ENCODE measurements around the gene TBC1D5. TPM values are rescaled to one million over a fixed set of nuclear protein-coding genes. Genes with fewer than 3 reads are reported as not detected.
"Not testable (repeated sequence)": the region's sequence is repeated elsewhere in the genome, so short reads cannot be mapped to it uniquely, and the experiment has no call there.

The TBC1D5 gene
- total RNA-seq, 4 donors from 2014 or later: 21.3 to 86.4 (median 48.1) TPM

- no peaks in the 10 kb centered on the region for H3K4me1 ChIP-seq
- H3K36me3 ChIP-seq: no peaks in the 10 kb centered on the region
- intact Hi-C loops (cut with DNase I; ENCODE audit: low total_unique reads): no loop called here
- no peaks in the 10 kb centered on the region for H3K27me3 ChIP-seq
- no peak overlapping the region for H3K27ac ChIP-seq
- H3K4me3 ChIP-seq: no peak overlapping the region
- H3K9me3 ChIP-seq: no peaks in the 10 kb centered on the region
- DNase-seq: no peak
- WGBS, 2 donors (ENCODE audit: low coverage in 1 of 2): 59% methylated on average over 3 of the region's 3 CpGs
- in situ Hi-C loops (cut with MboI; ENCODE audit: low pct_ligation_motif_present in 1 of 4, low pct_unique_long_range_greater_than_20kb in 1 of 4, low sequenced_read_pairs in 3 of 4): no loop called here
- no peak for TF ChIP-seq POLR2AphosphoS5 (IDR thresholded peaks at IDR 0.05)
- TF ChIP-seq, protein P1, sequence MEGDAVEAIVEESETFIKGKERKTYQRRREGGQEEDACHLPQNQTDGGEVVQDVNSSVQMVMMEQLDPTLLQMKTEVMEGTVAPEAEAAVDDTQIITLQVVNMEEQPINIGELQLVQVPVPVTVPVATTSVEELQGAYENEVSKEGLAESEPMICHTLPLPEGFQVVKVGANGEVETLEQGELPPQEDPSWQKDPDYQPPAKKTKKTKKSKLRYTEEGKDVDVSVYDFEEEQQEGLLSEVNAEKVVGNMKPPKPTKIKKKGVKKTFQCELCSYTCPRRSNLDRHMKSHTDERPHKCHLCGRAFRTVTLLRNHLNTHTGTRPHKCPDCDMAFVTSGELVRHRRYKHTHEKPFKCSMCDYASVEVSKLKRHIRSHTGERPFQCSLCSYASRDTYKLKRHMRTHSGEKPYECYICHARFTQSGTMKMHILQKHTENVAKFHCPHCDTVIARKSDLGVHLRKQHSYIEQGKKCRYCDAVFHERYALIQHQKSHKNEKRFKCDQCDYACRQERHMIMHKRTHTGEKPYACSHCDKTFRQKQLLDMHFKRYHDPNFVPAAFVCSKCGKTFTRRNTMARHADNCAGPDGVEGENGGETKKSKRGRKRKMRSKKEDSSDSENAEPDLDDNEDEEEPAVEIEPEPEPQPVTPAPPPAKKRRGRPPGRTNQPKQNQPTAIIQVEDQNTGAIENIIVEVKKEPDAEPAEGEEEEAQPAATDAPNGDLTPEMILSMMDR (IDR thresholded peaks at IDR 0.05): no peak
- TF ChIP-seq POLR2A (IDR thresholded peaks at IDR 0.05): no peak
- TF ChIP-seq EP300 (IDR thresholded peaks at IDR 0.05; ENCODE audit: low read depth): no peak
Measured at GRCh38 chr3:17670749-17671148, 71.7 kb downstream of the TBC1D5 start.

DNA sequence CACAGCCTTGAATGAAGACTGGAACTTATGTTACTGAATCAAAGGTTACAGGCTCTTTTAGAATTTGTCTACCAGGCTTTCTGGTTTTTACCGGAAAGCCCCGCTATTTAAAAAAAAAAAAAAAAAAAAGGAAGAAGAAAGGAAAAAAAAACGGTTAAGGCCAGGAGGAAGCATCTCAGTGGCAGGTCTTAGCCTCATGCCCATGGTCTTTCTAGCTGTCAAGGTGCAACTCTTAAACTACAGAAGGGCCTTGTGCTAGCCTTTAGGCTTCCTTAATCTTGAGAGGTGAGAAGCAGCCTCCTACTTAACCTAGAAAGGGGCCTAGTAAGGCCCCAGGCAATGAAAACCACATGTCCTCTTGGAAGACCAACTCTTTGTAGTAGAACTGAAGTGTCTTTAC, 77.5 kb downstream of the TBC1D5 start:
- no peak overlapping the region for H3K4me3 ChIP-seq
- no peak overlapping the region for H3K27ac ChIP-seq
- intact Hi-C loops (cut with DNase I; ENCODE audit: low total_unique reads): no loop called here
- 74 to 81% methylated on average over 3 of the region's 3 CpGs for WGBS, 2 donors (ENCODE audit: low coverage in 1 of 2)
- TF ChIP-seq POLR2A (IDR thresholded peaks at IDR 0.05) (no peak), EP300 (IDR thresholded peaks at IDR 0.05; ENCODE audit: low read depth) (no peak), POLR2AphosphoS5 (IDR thresholded peaks at IDR 0.05) (no peak)
- TF ChIP-seq, protein P1 (IDR thresholded peaks at IDR 0.05): no peak
- H3K9me3 ChIP-seq: no peaks in the 10 kb centered on the region
- no peaks in the 10 kb centered on the region for H3K36me3 ChIP-seq
- no peaks in the 10 kb centered on the region for H3K27me3 ChIP-seq
- in situ Hi-C loops (cut with MboI; ENCODE audit: low pct_ligation_motif_present in 1 of 4, low pct_unique_long_range_greater_than_20kb in 1 of 4, low sequenced_read_pairs in 3 of 4): no loop called here
- no peaks in the 10 kb centered on the region for H3K4me1 ChIP-seq
- no peak for DNase-seq

GRCh38 chr3:17656264-17656663, 86.2 kb downstream of the TBC1D5 start:
- intact Hi-C loops (cut with DNase I; ENCODE audit: low total_unique reads): no loop called here
- WGBS, 2 donors (ENCODE audit: low coverage in 1 of 2): 82 to 100% methylated on average over 1 of the region's 1 CpG
- in situ Hi-C loops (cut with MboI; ENCODE audit: low pct_ligation_motif_present in 1 of 4, low pct_unique_long_range_greater_than_20kb in 1 of 4, low sequenced_read_pairs in 3 of 4): no loop called here
- no peak for DNase-seq
- Histone ChIP-seq H3K4me1 (peaks cover 0 to 3% (median 0%) of the 10 kb centered on the region in 4 donors), H3K4me3 (no peak overlapping the region), H3K9me3 (no peaks in the 10 kb centered on the region), H3K27ac (no peak overlapping the region), H3K36me3 (no peaks in the 10 kb centered on the region), H3K27me3 (no peaks in the 10 kb centered on the region)
- TF ChIP-seq EP300 (IDR thresholded peaks at IDR 0.05; ENCODE audit: low read depth): no peak
- TF ChIP-seq, protein P1 (IDR thresholded peaks at IDR 0.05): no peak
- TF ChIP-seq POLR2AphosphoS5 (IDR thresholded peaks at IDR 0.05): no peak
- no peak for TF ChIP-seq POLR2A (IDR thresholded peaks at IDR 0.05)

- TF ChIP-seq POLR2A (IDR thresholded peaks at IDR 0.05): no peak
- TF ChIP-seq POLR2AphosphoS5 (IDR thresholded peaks at IDR 0.05): no peak
- TF ChIP-seq, protein P1 (IDR thresholded peaks at IDR 0.05): no peak
- no peak for TF ChIP-seq EP300 (IDR thresholded peaks at IDR 0.05; ENCODE audit: low read depth)
- Histone ChIP-seq H3K36me3 (no peaks in the 10 kb centered on the region), H3K9me3 (no peaks in the 10 kb centered on the region), H3K27ac (no peak overlapping the region), H3K4me3 (no peak overlapping the region), H3K4me1 (peaks cover 0 to 3% (median 0%) of the 10 kb centered on the region in 4 donors), H3K27me3 (no peaks in the 10 kb centered on the region)
- DNase-seq: no peak
- in situ Hi-C loops (cut with MboI; ENCODE audit: low pct_ligation_motif_present in 1 of 4, low pct_unique_long_range_greater_than_20kb in 1 of 4, low sequenced_read_pairs in 3 of 4): no loop called here
- 46 to 63% methylated on average over 2 of the region's 2 CpGs for WGBS, 2 donors (ENCODE audit: low coverage in 1 of 2)
- intact Hi-C loops (cut with DNase I; ENCODE audit: low total_unique reads): no loop called here
Measured at GRCh38 chr3:17655743-17656142, 86.7 kb downstream of the TBC1D5 start.

- H3K27me3 ChIP-seq; H3K4me3 ChIP-seq; H3K27ac ChIP-seq; DNase-seq; intact Hi-C loops (cut with DNase I; ENCODE audit: low total_unique reads); H3K4me1 ChIP-seq; H3K9me3 ChIP-seq; H3K36me3 ChIP-seq: not testable (repeated sequence)
- 88 to 95% methylated on average over 4 of the region's 4 CpGs for WGBS, 2 donors (ENCODE audit: low coverage in 1 of 2)
- in situ Hi-C loops (cut with MboI; ENCODE audit: low pct_ligation_motif_present in 1 of 4, low pct_unique_long_range_greater_than_20kb in 1 of 4, low sequenced_read_pairs in 3 of 4): loop anchor here (10.0 to 25.0 kb wide), 2 partner anchors 185 to 188 kb away; no protein-coding TSS in a partner anchor
Measured at GRCh38 chr3:17649748-17650147, 92.7 kb downstream of the TBC1D5 start.

DNA sequence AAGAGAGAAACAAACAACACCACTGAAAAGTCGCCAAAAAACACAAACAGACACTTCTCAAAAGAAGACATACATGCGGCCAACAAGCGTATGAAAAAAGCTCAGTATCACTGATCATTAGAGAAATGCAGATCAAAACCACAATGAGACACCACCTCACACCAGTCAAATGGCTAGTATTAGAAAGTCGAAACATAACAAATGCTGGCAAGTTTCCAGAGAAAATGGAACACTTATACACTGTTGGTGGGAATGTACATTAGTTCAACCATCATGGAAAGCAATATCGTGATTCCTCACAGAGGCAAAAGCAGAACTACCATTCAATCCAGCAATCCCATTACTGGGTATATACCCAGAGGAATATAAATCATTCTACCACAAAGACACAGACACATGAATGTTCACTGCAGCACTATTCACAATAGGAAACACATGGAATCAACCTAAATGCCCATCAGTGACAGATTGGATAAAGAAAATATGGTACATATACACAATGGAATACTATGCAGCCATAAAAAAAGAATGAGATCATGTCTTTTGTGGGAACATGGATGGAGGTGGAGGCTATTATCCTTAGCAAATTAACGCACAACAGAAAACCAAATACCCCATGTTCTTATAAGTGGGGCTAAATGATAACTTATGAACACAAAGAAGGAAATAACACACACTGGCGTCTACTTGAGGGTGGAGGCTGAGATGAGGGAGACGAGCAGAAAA, 93.6 kb downstream of the TBC1D5 start:
- H3K27me3 ChIP-seq; intact Hi-C loops (cut with DNase I; ENCODE audit: low total_unique reads); DNase-seq; H3K36me3 ChIP-seq; H3K27ac ChIP-seq; H3K4me3 ChIP-seq; H3K9me3 ChIP-seq: not testable (repeated sequence)
- in situ Hi-C loops (cut with MboI; ENCODE audit: low pct_ligation_motif_present in 1 of 4, low pct_unique_long_range_greater_than_20kb in 1 of 4, low sequenced_read_pairs in 3 of 4): loop anchor here (10.0 to 25.0 kb wide), 2 partner anchors 186 to 189 kb away; no protein-coding TSS in a partner anchor
- H3K4me1 ChIP-seq: peaks cover 0 to 15% (median 1%) of the 10 kb centered on the region in 4 donors
- WGBS, 2 donors (ENCODE audit: low coverage in 1 of 2): 94 to 96% methylated on average over 8 of the region's 8 CpGs
